GF-D8 (cell line): ENCODE results near the gene TBC1D19.
"Not testable (repeated sequence)": the region's sequence is repeated elsewhere in the genome, so short reads cannot be mapped to it uniquely, and the experiment has no call there.

Source experiments
- DNase-seq: peaks from one replicate; lab custom pipeline; 2025; lab: John Stamatoyannopoulos, UW

The TBC1D19 gene

GRCh38 chr4:26583865-26584652 lies at the start of gene TBC1D19:
Gene TBC1D19 (plus strand): TSS chr4:26584084. CDS start chr4:26584194, 110 bp downstream.
- peak; percentile 78 for DNase-seq

- DNase-seq: no peak
These were observed 40.9 kb upstream of the TBC1D19 start for GRCh38 chr4:26542991-26543390.

DNA sequence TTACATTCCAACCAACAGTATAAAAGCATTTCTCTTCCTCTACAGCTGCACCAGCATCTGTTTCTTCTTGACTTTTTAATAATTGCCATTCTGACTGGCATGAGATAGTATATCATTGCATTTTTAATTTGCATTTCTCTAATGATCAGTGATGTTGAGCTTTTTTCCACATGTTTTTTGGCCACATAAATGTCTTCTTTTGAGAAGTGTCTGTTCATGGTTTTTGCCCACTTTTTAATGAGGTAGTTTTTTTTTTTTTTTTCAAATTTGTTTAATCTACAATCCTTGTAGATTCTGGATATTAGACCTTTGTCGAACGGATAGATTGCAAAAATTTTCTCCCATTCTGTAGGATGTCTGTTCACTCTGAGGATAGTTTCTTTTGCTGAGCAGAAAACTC lies 39.5 kb upstream of the TBC1D19 start:
- no peak for DNase-seq

- not testable (repeated sequence) for DNase-seq
These were observed 35.5 kb upstream of the TBC1D19 start for GRCh38 chr4:26548379-26548778.

DNA sequence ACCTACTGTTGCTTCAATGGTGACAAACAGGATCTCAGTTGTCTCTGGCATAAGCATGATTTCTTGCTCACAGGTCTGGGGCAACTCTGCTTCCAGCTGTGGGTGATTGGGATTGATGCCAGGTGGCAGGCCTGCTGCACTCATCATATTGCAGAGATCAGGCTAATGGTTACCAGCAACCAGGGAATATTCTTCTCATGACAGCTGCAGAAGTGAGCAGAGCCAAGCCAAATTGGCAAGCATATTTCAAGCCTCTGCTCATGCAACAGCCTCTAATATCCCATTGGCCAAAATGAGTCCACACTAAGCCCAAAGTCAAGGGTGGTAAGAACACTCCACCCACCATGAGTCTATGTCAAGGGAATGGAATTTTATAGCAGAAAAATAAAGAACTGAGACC lies 26.7 kb upstream of the TBC1D19 start:
- DNase-seq: no peak

DNA sequence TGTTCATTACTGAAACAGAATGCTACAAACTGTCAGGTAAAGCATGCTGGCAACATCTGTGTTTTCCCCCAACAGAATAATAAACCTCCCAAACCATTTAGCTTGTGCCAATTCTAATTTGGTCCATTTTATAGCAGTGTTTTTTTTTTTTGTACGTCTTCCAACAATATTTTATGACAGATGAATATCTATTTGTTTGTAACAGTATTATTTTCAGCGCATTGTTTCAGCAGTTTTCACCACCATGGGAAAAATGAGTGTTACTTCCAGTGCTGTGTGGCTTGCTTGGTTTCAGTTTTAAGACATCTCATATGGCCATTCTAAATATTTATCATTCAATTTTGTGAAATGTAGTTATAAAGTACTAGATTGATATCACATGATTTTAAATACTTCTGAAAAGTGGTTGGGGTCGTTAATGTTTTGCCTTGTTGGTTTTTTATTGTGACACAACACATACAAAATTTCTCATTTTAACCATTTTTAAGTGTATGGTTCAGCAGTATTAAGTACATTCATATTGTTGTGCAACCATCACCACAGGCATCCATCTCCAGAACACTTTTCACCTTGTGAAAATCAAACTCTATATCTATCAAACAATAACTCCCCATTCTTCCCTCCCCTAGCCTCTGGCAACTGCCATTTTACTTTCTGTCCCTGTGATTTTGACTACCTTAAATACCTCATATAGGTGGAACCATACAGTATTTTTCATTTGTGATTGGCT lies 25.6 kb upstream of the TBC1D19 start:
- DNase-seq: no peak

DNA sequence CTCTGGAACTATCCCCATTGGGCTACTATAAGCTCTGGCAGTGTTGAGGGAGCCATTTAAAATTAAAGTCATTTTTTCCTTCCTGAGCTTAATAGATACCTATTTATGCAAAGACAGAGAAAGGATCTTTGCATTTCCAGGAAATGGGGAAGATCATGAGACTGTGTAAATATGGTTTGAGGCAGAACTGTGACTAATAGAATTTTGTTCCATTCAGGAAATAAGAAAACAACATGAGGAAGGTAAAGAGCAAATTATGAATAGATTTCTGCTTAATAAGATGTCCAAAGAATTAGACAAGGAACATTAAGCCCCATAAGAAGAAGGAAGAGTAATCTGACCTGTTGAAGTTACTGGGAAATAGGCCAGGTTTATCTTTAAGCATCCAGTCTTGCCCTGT lies 17.8 kb upstream of the TBC1D19 start:
- DNase-seq: no peak

DNA sequence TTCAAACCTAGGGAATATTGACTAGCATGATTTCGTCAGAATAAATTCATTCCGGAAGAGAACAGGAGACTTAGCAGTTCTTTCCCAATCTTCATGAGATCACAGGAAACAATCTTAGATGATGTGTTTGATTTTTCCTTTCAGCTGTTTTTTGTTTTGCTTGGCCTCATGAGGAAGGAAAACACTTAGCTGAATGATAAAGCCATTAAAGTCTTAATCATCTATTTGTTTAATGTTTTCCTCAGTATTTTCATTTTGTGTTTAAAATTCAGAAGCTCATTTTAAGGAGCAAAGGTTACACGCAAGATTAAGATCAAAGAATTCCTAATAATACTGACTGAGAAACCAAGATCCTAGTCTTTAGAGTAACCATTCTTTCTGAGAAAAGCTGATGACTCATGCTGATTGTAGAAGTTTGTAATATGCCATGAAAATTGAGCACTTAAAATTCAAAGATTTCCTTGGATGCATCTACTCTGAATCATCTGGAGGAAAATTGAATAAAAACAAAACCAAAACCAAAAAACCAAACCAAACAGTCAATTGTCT lies 15.4 kb upstream of the TBC1D19 start:
- DNase-seq: no peak

- no peak for DNase-seq
These were observed 13.3 kb upstream of the TBC1D19 start for GRCh38 chr4:26570596-26570995.

DNA sequence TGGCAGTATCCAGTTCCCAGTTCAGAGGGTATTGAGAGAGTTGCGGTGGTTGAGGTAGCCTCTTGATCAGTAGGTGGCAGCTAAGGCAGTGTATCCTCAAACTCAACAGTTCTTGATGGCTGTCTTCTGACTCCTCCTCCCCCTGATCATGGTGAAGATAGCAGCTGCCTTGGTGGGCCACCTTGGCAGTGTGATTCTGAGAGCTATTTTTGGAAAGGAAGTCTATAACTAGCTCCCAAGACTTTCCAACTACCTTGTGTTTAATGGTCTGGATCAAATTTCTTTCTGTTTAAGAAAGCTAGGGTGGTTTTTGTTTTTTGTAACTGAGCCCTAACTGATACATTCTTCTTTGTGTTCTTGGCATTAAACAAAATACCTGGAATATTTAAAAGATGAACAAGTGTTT lies 10.5 kb upstream of the TBC1D19 start:
- no peak for DNase-seq

- no peak for DNase-seq
These were observed 9.3 kb upstream of the TBC1D19 start for GRCh38 chr4:26574563-26574962.

- DNase-seq: no peak
These were observed 7.6 kb upstream of the TBC1D19 start for GRCh38 chr4:26576231-26576739.

- no peak for DNase-seq
These were observed 6.8 kb upstream of the TBC1D19 start for GRCh38 chr4:26577066-26577465.

GRCh38 chr4:26579169-26579568 lies 4.7 kb upstream of the TBC1D19 start:
- no peak for DNase-seq

DNA sequence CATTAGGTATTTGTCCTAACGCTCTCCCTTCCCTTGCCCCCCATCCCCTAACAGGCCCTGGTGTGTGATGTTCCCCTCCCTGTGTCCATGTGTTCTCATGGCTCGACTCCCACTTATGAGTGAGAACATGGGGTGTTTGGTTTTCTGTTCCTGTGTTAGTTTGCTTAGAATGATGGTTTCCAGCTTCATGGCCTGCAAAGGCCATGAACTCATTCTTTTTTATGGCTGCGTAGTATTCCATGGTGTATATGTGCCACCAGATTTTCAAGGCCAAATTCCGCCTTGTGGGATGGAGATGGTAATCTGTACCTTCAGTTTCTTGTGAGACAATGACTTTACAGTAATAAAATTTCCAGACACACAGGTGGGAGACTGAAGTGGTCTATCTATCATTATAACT lies 2.5 kb upstream of the TBC1D19 start:
- DNase-seq: not testable (repeated sequence)

GRCh38 chr4:26583538-26583864 lies 383 bp upstream of the TBC1D19 start:
- DNase-seq: no peak

GRCh38 chr4:26584725-26585124 lies 841 bp downstream of the TBC1D19 start:
- DNase-seq: no peak

GRCh38 chr4:26589705-26590104 lies 5.8 kb downstream of the TBC1D19 start:
- DNase-seq: no peak

DNA sequence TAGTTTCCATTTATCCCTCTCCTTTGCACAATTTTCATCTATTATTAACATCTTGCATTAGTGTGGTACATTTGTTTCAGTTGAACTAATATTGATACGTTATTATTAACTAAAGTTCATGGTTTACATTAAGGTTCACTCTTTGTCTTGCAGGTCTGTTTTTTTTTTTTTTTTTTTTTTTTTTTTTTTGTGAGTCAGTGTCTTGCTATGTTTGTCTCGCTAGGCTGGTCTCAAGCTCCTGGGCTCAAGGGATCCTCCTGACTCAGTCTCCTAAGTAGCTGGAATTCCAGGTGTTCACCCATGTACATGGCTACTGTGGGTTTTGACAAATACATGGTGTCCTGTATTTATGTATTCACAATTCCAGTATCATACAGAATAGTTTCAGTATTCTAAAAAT lies 6.8 kb downstream of the TBC1D19 start:
- DNase-seq: no peak

- DNase-seq: not testable (repeated sequence)
These were observed 9.7 kb downstream of the TBC1D19 start for GRCh38 chr4:26593557-26593956.

- DNase-seq: no peak
These were observed 10.5 kb downstream of the TBC1D19 start for GRCh38 chr4:26594371-26594770.

DNA sequence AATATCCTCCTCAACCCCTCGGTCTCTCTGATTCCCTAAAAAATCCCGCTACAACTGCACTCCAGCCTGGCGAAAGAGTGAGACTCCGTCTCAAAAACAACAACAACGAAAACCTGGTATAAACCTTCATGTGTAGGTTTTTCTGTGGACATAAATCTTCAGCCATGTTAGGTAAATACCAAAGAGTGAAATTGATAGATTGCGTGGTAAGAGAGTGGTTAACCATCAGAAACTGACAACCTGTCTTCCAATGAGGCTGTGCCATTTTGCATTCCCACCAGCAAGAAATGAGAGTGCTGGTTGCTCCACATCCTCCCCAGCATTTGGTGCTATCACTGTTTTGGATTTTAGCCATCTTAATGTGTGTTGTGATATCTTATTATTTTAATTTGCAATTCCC lies 10.9 kb downstream of the TBC1D19 start:
- DNase-seq: no peak

GRCh38 chr4:26596843-26597242 lies 13.0 kb downstream of the TBC1D19 start:
- DNase-seq: no peak
